Activated CD8-positive, alpha-beta T cell treated with anti-CD3 and anti-CD28 coated beads for 36 hours (primary cell): ENCODE data around the gene ATP5PD. TPM values are rescaled to one million over a fixed set of nuclear protein-coding genes. Genes with fewer than 3 reads are reported as not detected.
"Not testable (repeated sequence)": the region's sequence is repeated elsewhere in the genome, so short reads cannot be mapped to it uniquely, and the experiment has no call there.

Source experiments
- ATAC-seq: fragments of 200-7000 bp; cut with Tn5 transposase; one replicate; pipeline ENCODE4 v1.10.0; 2021; ENCODE audit warnings: mild to moderate bottlenecking, moderate library complexity
- CTCF ChIA-PET: fragments of 350-600 bp; sonication (Branson Sonifier 250); formaldehyde crosslinking; loops from one replicate; lab custom pipeline; 2021; ENCODE audit warnings: antibody characterized with exemption; lab: Charles Lee
- POLR2A ChIA-PET: fragments of 350-600 bp; sonication (Branson Sonifier 250); formaldehyde crosslinking; loops from one replicate; lab custom pipeline; 2021; ENCODE audit warnings: antibody characterized with exemption; lab: Charles Lee
- DNase-seq: peaks from one replicate; pipeline ENCODE4 v3.0.0-alpha.2; 2020
- H3K27ac Mint-ChIP-seq: one replicate; pipeline ENCODE4 v1.8.0; 2021; ENCODE audit warnings: mild to moderate bottlenecking, mixed read lengths
- H3K27me3 Mint-ChIP-seq: one replicate; pipeline ENCODE4 v1.8.0; 2021; ENCODE audit warnings: mixed read lengths
- H3K36me3 Mint-ChIP-seq: one replicate; pipeline ENCODE4 v1.8.0; 2021; ENCODE audit warnings: low read depth, mixed read lengths
- H3K4me1 Mint-ChIP-seq: one replicate; pipeline ENCODE4 v1.8.0; 2021; ENCODE audit warnings: low read depth, mixed read lengths
- H3K4me3 Mint-ChIP-seq: one replicate; pipeline ENCODE4 v1.8.0; 2021; ENCODE audit warnings: mild to moderate bottlenecking, moderate library complexity, mixed read lengths
- H3K9me3 Mint-ChIP-seq: one replicate; pipeline ENCODE4 v1.8.0; 2021; ENCODE audit warnings: mixed read lengths
- intact Hi-C: fragments of 100-400 bp; cut with micrococcal nuclease; formaldehyde crosslinking; loops from one replicate; pipeline ENCODE4 v1.10.0; 2022
- total RNA-seq, 2 experiments: library from RNA; stranded (reverse); gene quantifications; one replicate each; pipeline ENCODE4 v1.2.3, GENCODE V29; 2021
- TF ChIP-seq, protein P1 (sequence below): fragments of 200-600 bp; IDR thresholded peaks from one replicate; pipeline ENCODE4 v1.8.0; 2022; ENCODE audit warnings: antibody characterized with exemption, mild to moderate bottlenecking

The ATP5PD gene
- total RNA-seq, 2 experiments from 2014 or later = 177 to 183 TPM

DNA sequence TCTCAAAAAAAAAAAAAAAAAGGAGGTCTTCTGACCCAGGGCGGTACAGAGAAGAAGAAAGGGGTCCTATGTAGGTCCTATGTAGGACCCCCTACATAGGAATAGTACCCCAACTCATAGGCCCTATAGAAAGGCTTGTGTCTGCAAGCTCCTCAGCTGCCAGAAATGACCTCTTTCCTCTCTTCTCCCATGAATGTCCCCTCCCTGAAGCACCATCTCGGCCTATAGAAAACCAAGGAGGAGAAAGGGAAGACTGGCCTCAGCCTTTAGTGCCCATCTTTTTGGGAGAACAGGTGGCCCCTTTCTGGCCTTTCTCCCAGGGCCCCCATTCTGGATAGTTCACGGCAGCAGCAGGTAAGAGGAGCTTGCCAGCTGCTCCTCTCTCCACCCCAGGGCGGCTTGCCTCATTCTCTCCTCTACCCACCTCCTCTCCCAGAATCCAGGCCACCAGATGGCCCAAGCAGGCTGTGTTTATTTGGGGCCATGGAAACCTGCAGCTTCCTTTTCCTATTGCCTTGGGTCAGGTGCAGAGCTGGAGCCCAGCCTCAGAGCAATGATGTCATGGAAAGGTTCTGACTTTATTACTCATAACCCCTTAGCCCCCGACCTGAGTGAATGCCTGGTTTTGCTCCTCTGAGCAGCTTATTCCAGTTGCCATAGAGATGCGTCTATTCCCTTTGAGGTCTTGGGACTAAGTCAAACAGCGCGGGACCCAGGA lies 35.9 kb downstream of the ATP5PD start:
- ChIA-PET POLR2A (interaction anchor here (0.9 to 3.1 kb wide), 8 partner anchors 8 to 119 kb away, joined by 3 to 26 read pairs (median 8); no protein-coding TSS in a partner anchor), CTCF (interaction anchor here (0.7 to 10.9 kb wide), 18 partner anchors 7 to 402 kb away, joined by 3 to 122 read pairs (median 7); partner anchors contain the start of genes CDR2L, HID1, NT5C and OTOP2)
- H3K27me3 Mint-ChIP-seq = no peaks in the 10 kb centered on the region
- peaks cover 9% of the 10 kb centered on the region for H3K36me3 Mint-ChIP-seq
- DNase-seq (peak; percentile 31), ATAC-seq (peak; percentile 5)
- peaks cover 31% of the 10 kb centered on the region for H3K4me1 Mint-ChIP-seq
- intact Hi-C loops = no loop called here
- H3K9me3 Mint-ChIP-seq = no peaks in the 10 kb centered on the region
- H3K4me3 Mint-ChIP-seq = peak overlapping the region; percentile 88
- TF ChIP-seq, protein P1, sequence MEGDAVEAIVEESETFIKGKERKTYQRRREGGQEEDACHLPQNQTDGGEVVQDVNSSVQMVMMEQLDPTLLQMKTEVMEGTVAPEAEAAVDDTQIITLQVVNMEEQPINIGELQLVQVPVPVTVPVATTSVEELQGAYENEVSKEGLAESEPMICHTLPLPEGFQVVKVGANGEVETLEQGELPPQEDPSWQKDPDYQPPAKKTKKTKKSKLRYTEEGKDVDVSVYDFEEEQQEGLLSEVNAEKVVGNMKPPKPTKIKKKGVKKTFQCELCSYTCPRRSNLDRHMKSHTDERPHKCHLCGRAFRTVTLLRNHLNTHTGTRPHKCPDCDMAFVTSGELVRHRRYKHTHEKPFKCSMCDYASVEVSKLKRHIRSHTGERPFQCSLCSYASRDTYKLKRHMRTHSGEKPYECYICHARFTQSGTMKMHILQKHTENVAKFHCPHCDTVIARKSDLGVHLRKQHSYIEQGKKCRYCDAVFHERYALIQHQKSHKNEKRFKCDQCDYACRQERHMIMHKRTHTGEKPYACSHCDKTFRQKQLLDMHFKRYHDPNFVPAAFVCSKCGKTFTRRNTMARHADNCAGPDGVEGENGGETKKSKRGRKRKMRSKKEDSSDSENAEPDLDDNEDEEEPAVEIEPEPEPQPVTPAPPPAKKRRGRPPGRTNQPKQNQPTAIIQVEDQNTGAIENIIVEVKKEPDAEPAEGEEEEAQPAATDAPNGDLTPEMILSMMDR = no peak
- H3K27ac Mint-ChIP-seq = peak overlapping the region; percentile 65

DNA sequence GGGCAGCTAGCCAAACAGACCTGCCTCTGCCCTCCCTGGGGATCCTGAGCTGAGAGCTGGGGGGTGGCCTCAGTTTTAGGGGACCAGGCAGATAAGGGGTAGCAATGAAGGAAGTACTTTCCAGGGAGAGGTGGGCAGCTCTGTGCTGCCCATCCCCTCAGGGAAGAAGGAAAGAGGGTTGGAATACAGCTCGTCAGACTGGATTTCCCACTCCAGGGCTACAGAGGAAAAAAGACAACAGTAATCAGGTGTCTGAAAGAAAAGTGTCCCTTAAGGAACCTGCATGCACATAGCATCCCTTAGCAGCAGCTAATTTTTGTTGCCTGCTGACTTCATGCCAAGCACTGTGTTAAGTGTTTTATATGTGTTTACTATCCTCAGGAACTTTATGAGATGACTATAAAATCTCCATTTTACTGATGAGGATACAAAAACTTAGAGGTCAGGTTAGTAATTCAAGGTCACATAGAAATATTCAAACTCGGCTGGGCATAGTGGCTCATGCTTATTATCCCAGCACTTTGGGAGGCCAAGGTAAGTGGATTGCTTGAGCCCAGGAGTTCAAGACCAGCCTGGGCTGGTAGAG lies 37.5 kb downstream of the ATP5PD start:
- CTCF ChIA-PET = interaction anchor here (4.9 to 10.9 kb wide), 3 partner anchors 15 to 51 kb away, joined by 26 to 122 read pairs (median 38); no protein-coding TSS in a partner anchor
- H3K9me3 Mint-ChIP-seq = no peaks in the 10 kb centered on the region
- TF ChIP-seq, protein P1 = no peak
- DNase-seq (no peak), ATAC-seq (no peak)
- no peak overlapping the region for H3K4me3 Mint-ChIP-seq
- H3K27ac Mint-ChIP-seq = no peak overlapping the region
- intact Hi-C loops = no loop called here
- peaks cover 23% of the 10 kb centered on the region for H3K4me1 Mint-ChIP-seq
- peaks cover 6% of the 10 kb centered on the region for H3K36me3 Mint-ChIP-seq
- no peaks in the 10 kb centered on the region for H3K27me3 Mint-ChIP-seq
- POLR2A ChIA-PET = no interaction called here

DNA sequence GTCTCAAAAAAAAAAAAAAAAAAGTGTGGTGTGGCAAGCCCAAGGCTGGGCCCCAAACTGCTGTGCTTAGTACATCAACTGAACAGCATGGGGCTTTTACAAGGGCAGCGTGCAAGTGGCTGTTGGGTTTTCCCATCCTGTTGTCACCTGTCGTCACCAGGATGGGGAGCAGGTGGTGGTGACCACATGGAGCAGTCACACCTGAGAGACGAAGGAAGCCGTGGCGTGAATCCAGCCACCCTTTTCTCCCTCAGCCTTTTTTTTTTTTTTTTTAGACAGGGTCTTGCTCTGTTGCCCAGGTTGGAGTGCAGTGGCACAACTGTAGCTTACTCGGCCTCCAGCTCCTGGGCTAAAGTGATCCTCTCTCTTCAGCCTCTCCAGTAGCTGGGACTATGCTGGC lies 38.4 kb downstream of the ATP5PD start:
- H3K4me1 Mint-ChIP-seq = peaks cover 17% of the 10 kb centered on the region
- intact Hi-C loops = no loop called here
- DNase-seq (no peak), ATAC-seq (no peak)
- no peak overlapping the region for H3K27ac Mint-ChIP-seq
- no peaks in the 10 kb centered on the region for H3K9me3 Mint-ChIP-seq
- TF ChIP-seq, protein P1 = no peak
- H3K4me3 Mint-ChIP-seq = no peak overlapping the region
- ChIA-PET POLR2A (no interaction called here), CTCF (interaction anchor here (0.7 to 10.9 kb wide), 4 partner anchors 47 to 123 kb away, joined by 4 to 122 read pairs (median 21); partner anchors contain the start of gene NT5C)
- H3K36me3 Mint-ChIP-seq = peaks cover under 1% of the 10 kb centered on the region
- no peaks in the 10 kb centered on the region for H3K27me3 Mint-ChIP-seq

DNA sequence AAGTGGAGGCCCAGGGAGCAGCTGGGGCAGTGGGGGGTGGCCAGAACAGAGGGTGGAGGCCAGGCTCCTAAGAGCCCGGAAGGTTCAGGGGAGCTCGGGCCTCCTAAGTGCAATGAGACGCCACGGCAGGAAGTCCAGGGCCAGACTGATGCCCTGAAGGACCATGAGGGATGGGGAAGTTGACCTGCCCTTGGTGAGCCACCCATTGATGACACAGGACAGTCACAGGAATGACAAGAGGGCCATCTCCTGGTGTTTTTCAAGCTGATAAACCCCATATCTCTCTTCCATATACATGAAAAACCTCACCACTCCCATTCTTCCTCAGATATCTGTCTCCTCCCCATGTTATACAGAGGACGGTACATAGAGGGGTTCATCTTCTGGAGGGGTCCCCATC lies 40.1 kb downstream of the ATP5PD start:
- Mint-ChIP-seq H3K4me1 (peaks cover 12% of the 10 kb centered on the region), H3K36me3 (no peaks in the 10 kb centered on the region), H3K27me3 (no peaks in the 10 kb centered on the region), H3K9me3 (no peaks in the 10 kb centered on the region), H3K27ac (no peak overlapping the region), H3K4me3 (no peak overlapping the region)
- intact Hi-C loops = no loop called here
- POLR2A ChIA-PET = interaction anchor here (1.2 to 1.3 kb wide), 2 partner anchors 15 to 18 kb away, joined by 5 read pairs; no protein-coding TSS in a partner anchor
- DNase-seq (no peak), ATAC-seq (no peak)
- CTCF ChIA-PET = interaction anchor here (0.7 to 10.9 kb wide), 3 partner anchors 36 to 87 kb away, joined by 3 to 122 read pairs (median 3); no protein-coding TSS in a partner anchor
- TF ChIP-seq, protein P1 = no peak

DNA sequence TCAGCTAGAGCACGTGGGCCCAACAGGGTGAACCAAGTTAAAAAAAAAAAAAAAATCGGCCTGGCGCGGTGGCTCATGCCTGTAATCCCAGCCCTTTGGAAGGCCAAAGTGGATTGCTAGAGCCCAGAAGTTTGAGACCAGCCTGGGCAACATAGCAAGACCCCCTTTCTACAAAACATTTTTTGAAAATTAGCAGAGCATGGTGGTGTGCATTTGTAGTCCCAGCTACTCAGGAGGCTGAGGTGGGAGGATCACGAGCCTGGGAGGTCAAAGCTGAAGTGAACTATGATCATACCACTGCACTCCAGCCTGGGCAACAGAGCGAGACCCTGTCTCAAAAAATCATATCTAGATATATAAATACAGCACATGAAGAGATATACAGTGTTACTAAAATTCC lies 40.7 kb downstream of the ATP5PD start:
- H3K4me3 Mint-ChIP-seq, H3K27ac Mint-ChIP-seq, H3K9me3 Mint-ChIP-seq, H3K36me3 Mint-ChIP-seq, H3K4me1 Mint-ChIP-seq, DNase-seq, intact Hi-C loops, H3K27me3 Mint-ChIP-seq, ATAC-seq: not testable (repeated sequence)
- CTCF ChIA-PET = interaction anchor here (0.9 to 10.9 kb wide), 3 partner anchors 17 to 44 kb away, joined by 3 to 122 read pairs (median 3); no protein-coding TSS in a partner anchor
- POLR2A ChIA-PET = interaction anchor here (0.6 kb wide), 1 partner anchor 572 kb away, joined by 3 read pairs; no protein-coding TSS in a partner anchor
